Measurements from ENCODE around the gene COMT.

The COMT gene

DNA sequence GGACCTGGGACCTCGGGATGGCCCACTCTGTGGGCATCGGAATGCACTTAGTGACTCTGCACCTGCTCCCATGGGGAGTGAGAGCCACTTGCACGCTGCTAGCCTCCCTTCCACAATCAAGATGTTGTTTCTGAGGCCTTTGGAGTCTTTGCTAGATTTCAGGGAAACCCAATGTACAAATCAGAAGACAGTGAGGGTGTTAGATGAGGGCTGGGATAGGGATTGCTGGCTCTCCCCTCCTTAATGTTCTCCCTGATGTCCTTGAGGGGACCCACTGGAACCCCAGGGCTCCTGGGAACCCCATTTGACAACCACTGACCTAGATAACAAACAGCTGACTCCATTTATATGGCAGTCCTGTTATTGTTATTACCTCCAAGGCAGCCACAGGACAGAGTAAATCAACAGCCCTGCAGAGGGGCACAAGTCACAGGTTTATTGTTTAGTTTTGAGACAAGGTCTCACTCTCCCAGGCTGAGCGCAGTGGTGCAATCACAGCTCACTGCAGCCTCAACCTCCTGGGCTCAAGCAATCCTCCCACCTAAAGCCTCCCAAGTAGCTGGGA is 31.3 kb upstream of the COMT start:
- H3K36me3 ChIP-seq (ENCODE audit: insufficient read depth, low read length): peaks cover 17% of the 10 kb centered on the region
- H3K27ac ChIP-seq (ENCODE audit: low read depth, low read length): no peak overlapping the region
- no peaks in the 10 kb centered on the region; the same call in 1 of the 2 replicates for H3K9me3 ChIP-seq (ENCODE audit: insufficient read depth, low read depth, low read length)
- no peaks in the 10 kb centered on the region for H3K4me1 ChIP-seq (ENCODE audit: insufficient read depth, low read length)
- no peak overlapping the region for H3K9ac ChIP-seq (ENCODE audit: low read depth, low read length)
- no peak overlapping the region for H3K4me3 ChIP-seq (ENCODE audit: low read length)
- H3K27me3 ChIP-seq (ENCODE audit: insufficient read depth, low read length): no peaks in the 10 kb centered on the region
- 47% methylated on average over 4 of the region's 4 CpGs for WGBS

DNA sequence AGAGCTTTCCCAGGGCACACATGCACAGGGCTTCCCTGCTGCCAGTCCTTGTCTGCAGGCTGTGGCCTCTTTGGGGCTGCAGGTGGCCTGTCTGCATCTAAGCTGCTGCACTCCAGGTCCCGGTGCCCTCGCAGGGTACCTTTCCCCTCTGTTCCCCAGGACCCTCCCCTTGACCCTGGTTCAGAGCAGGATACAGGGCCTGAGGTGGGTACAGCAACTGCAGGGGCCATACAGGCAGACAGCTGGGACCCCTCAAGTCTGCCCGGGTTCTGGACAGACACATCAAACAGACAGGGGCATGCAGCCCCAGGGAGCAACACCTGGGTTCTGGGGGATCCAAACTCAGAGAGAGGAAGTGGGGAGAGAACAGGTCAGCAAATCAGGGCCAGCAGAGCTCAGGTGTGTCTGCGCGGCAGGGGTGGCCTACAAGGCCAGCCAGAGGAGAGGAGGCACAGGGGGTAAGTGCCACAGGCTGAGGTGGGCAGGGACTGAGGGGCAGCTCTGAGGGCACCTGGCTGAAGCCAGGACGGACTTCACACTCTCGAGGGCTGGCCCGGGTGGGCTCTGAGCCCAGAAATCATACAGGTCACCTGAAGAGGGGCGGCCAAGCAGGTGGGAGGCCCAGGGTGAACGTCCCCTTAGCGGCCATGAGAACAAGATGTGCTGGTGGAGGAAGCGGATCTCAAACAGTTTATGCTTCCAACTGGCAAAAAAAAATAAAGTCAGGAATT is 29.9 kb upstream of the COMT start:
- Histone ChIP-seq H3K4me1 (ENCODE audit: insufficient read depth, low read length) (no peaks in the 10 kb centered on the region), H3K27me3 (ENCODE audit: insufficient read depth, low read length) (no peaks in the 10 kb centered on the region), H3K9me3 (ENCODE audit: insufficient read depth, low read depth, low read length) (no peaks in the 10 kb centered on the region; the same call in 1 of the 2 replicates), H3K36me3 (ENCODE audit: insufficient read depth, low read length) (peaks cover 18% of the 10 kb centered on the region), H3K4me3 (ENCODE audit: low read length) (no peak overlapping the region), H3K27ac (ENCODE audit: low read depth, low read length) (no peak overlapping the region), H3K9ac (ENCODE audit: low read depth, low read length) (no peak overlapping the region)
- 93% methylated on average over 12 of the region's 12 CpGs for WGBS

DNA sequence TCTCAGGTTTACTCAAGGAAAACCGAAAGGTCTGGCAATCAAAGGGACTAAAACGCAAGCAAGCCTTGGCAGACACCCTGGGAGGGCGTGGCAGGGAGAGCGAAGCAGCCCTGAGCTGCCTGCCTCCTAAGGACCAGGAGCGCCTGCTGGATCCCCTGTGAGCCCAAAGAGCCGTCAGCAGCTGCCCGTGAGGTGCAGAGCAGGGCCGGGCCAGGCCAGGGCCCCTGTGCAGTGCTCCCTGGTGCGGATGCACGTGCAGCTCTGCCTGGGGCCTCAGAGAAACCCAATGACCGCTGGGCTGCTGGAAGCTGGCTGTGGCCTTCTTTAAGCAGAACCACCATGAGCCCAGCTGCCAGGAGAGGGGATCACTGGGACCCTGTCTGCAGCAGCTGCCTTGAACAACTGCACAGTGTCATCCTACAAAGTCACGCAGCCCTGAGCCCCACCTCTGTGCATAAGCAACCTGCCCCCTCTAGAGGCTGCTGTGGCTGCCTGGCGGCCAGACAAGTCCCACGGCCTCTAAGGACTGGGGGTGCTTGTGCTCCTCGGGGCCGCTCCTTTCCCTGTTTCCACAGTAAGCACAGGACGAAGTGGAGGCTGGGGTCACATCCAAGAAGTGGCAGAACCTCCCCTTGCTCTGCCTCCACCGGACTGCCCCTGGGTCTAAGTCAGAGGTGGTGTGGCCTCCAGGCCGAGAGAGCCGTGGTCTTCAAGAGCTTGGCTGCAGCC is 29.1 kb upstream of the COMT start:
- Histone ChIP-seq H3K9ac (ENCODE audit: low read depth, low read length) (no peak overlapping the region), H3K27me3 (ENCODE audit: insufficient read depth, low read length) (no peaks in the 10 kb centered on the region), H3K4me3 (ENCODE audit: low read length) (no peak overlapping the region), H3K9me3 (ENCODE audit: insufficient read depth, low read depth, low read length) (no peaks in the 10 kb centered on the region; the same call in 1 of the 2 replicates), H3K27ac (ENCODE audit: low read depth, low read length) (no peak overlapping the region), H3K36me3 (ENCODE audit: insufficient read depth, low read length) (peaks cover 18% of the 10 kb centered on the region), H3K4me1 (ENCODE audit: insufficient read depth, low read length) (no peaks in the 10 kb centered on the region)
- WGBS: 87% methylated on average over 20 of the region's 20 CpGs

DNA sequence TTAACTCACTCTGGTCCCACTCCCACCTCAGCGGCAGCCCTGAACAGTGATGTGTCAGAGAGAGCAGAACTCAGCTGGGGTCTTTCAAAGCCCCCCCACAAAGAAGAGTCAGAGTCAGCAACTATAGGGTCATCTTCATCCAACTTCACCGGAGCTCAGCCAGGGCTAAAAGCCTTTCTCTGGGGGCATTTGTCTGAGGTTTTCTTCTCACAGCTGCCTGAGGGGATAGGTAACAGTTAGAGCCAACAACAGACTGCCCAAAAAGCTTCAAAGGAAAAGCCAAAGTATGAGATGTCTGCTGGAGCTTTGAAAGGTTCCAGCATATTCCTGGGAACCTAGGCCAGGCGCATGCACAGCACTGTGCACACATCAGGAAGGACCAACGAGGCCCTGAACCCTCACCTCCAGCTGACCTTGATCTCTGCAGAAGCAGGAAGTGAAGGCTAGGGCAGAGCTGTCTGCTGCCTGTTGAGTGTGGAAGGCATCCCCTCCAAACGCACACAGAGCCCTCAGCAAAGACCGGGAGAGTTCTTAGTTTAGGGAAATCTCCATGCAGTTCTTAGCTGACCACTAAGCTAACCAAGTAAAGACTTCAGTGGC is 28.1 kb upstream of the COMT start:
- H3K9ac ChIP-seq (ENCODE audit: low read depth, low read length): no peak overlapping the region
- H3K27me3 ChIP-seq (ENCODE audit: insufficient read depth, low read length): no peaks in the 10 kb centered on the region
- no peak overlapping the region for H3K4me3 ChIP-seq (ENCODE audit: low read length)
- H3K27ac ChIP-seq (ENCODE audit: low read depth, low read length): no peak overlapping the region
- H3K4me1 ChIP-seq (ENCODE audit: insufficient read depth, low read length): no peaks in the 10 kb centered on the region
- WGBS: 75% methylated on average over 6 of the region's 6 CpGs
- no peaks in the 10 kb centered on the region; the same call in 1 of the 2 replicates for H3K9me3 ChIP-seq (ENCODE audit: insufficient read depth, low read depth, low read length)
- H3K36me3 ChIP-seq (ENCODE audit: insufficient read depth, low read length): peaks cover 18% of the 10 kb centered on the region

DNA sequence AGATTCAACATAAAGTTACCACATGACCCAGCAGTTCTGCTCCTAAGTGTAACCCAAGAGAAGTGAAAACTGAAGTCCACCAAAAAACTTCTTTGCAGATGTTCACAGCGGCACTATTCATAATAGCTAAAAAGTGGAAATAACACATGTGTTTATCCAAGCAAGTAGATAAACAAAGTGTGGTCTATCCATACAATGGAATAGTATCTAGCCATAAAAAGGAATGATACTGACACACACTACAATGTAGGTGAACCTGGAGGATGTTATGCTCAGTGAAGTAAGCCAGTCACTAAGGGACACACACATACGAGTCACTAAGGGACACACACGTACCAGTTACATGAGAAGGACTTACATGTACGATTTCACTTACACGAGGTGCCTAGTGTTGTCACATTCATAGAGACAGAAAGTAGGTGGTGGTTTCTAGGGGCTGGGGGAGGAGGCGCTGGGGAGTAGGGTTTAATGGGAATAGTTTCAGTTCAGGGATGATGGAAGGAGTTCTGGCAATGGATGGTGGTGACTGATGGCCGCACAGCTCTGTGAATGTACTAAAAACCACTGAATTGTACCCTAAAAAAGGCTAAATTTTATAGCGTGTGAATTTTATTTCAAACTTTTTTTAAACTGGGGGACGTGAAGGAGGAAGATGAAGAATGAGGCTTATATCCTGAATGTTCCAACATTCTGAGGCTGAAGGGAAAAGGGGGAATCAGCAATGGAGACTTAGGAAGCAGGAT is 27.2 kb upstream of the COMT start:
- Histone ChIP-seq H3K9ac (ENCODE audit: low read depth, low read length) (no peak overlapping the region), H3K4me3 (ENCODE audit: low read length) (no peak overlapping the region), H3K9me3 (ENCODE audit: insufficient read depth, low read depth, low read length) (no peaks in the 10 kb centered on the region; the same call in 1 of the 2 replicates), H3K4me1 (ENCODE audit: insufficient read depth, low read length) (no peaks in the 10 kb centered on the region), H3K27ac (ENCODE audit: low read depth, low read length) (no peak overlapping the region), H3K27me3 (ENCODE audit: insufficient read depth, low read length) (no peaks in the 10 kb centered on the region), H3K36me3 (ENCODE audit: insufficient read depth, low read length) (peaks cover 18% of the 10 kb centered on the region)
- 93% methylated on average over 9 of the region's 9 CpGs for WGBS

DNA sequence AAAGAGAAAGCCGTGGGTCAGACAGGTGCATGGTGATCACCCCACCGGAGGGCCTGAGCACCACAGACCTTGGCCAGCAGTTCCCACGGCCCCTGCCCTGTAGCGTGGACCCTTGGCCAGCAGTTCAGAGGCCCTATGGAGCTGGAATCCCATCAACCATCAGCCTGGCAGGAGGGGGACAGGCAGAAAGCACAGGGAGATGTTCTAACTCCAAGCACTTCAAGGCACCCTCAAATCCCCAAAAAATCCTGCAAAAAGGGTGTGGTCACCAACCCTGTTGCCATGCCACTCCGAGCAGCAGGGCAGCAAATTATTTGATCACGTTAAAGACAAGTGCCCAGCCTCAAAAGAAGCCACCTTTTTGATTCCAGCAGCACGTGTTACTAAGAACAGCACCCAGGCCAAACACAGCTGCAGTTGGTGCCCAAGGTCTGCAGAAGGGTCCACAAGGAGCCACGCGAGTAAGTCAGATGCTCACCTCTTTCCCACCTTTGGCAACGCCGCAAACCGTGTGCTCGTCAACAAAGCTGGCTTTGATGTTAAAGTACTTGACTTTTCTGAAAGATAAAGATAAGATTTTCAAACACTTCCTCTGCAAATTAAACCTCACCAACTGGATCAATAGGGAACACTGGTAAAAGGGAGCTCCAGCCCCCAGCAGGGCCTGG is 26.2 kb upstream of the COMT start:
- Histone ChIP-seq H3K9ac (ENCODE audit: low read depth, low read length) (no peak overlapping the region), H3K9me3 (ENCODE audit: insufficient read depth, low read depth, low read length) (no peaks in the 10 kb centered on the region; the same call in 1 of the 2 replicates), H3K4me1 (ENCODE audit: insufficient read depth, low read length) (no peaks in the 10 kb centered on the region), H3K27me3 (ENCODE audit: insufficient read depth, low read length) (no peaks in the 10 kb centered on the region), H3K36me3 (ENCODE audit: insufficient read depth, low read length) (peaks cover 18% of the 10 kb centered on the region), H3K27ac (ENCODE audit: low read depth, low read length) (no peak overlapping the region), H3K4me3 (ENCODE audit: low read length) (no peak overlapping the region)
- 92% methylated on average over 13 of the region's 13 CpGs for WGBS

DNA sequence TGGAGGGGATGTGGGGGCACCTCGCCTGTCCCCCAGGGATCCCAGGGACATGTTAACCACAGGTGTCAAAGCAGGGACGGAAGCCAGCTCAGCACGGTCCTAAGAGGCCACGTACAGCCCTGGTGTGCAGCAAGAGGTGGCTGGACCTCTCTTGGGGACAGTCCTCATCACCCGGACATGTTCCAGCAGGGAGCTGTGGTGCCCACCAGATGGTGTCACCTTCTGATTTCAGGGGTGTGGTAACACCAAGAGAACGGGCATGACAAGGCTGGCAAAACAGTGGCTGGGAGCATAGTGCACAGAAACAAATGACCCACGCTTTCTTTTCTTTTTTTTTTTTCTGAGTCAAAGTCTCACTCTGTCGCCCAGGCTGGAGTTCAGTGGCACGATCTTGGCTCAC is 25.6 kb upstream of the COMT start:
- Histone ChIP-seq H3K27ac (ENCODE audit: low read depth, low read length) (no peak overlapping the region), H3K27me3 (ENCODE audit: insufficient read depth, low read length) (no peaks in the 10 kb centered on the region), H3K36me3 (ENCODE audit: insufficient read depth, low read length) (peaks cover 18% of the 10 kb centered on the region), H3K9me3 (ENCODE audit: insufficient read depth, low read depth, low read length) (no peaks in the 10 kb centered on the region; the same call in 1 of the 2 replicates), H3K9ac (ENCODE audit: low read depth, low read length) (no peak overlapping the region), H3K4me3 (ENCODE audit: low read length) (no peak overlapping the region), H3K4me1 (ENCODE audit: insufficient read depth, low read length) (no peaks in the 10 kb centered on the region)
- WGBS: 93% methylated on average over 9 of the region's 9 CpGs

DNA sequence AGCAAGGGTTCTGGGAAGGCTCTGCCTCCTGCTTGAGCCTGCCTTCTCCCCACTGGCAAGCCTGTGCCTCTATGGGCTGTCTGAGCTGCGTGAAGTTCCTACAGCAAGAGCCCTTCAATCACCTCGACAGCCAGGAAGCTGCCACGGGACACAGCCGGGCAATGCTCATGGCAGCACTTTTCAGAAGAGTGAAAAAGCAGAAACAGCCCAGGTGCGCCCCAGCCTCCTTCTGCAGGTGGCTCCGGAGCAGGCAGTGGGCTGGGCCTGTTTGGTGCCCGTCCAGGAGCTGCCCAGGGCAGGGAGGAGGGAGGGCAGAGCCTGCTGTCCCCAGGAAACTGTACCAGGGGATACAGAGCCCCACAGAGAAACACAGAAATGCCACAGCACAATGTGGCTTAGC is 24.6 kb upstream of the COMT start:
- H3K27ac ChIP-seq (ENCODE audit: low read depth, low read length): no peak overlapping the region
- no peak overlapping the region for H3K4me3 ChIP-seq (ENCODE audit: low read length)
- WGBS: 95% methylated on average over 7 of the region's 7 CpGs
- peaks cover 18% of the 10 kb centered on the region for H3K36me3 ChIP-seq (ENCODE audit: insufficient read depth, low read length)
- H3K9me3 ChIP-seq (ENCODE audit: insufficient read depth, low read depth, low read length): no peaks in the 10 kb centered on the region; the same call in 1 of the 2 replicates
- no peaks in the 10 kb centered on the region for H3K4me1 ChIP-seq (ENCODE audit: insufficient read depth, low read length)
- no peaks in the 10 kb centered on the region for H3K27me3 ChIP-seq (ENCODE audit: insufficient read depth, low read length)
- H3K9ac ChIP-seq (ENCODE audit: low read depth, low read length): no peak overlapping the region

DNA sequence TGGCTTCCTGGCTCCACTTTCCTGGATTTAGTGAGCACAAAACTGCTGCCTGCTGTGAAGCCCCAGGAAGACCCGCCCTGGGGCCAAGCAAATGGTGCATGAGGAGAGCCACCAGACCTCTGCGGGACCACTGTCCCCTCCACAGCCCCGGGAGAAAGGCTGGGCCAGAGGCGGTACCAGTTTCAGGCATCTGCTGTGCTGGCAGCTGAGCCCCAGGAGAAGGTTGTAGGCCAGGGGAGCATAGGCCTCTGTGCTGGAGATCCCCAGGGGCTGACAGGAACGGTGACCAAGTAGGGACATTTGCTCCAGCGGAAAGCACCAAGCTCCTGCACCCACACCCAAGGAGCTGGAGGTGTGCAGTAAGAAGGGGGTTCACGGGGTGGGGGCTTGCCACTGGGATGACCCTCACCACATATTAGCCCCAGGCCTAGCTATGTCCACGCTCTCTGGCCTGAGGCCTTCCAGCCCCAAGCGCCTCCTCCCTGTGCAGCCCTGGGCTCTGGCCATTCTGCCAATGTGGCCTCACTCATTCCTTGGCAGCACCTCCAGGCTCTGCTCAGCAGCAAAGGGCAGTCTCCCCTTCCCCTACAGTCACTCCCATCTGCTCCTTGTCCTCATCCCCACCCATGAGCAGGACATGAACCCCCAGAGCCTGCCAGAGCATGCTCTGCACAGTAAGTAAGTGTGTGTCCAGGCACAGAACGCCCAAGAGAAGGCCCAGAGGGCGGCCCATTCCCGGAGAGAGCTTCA is 24.0 kb upstream of the COMT start:
- Histone ChIP-seq H3K27ac (ENCODE audit: low read depth, low read length) (no peak overlapping the region), H3K4me3 (ENCODE audit: low read length) (no peak overlapping the region), H3K27me3 (ENCODE audit: insufficient read depth, low read length) (no peaks in the 10 kb centered on the region), H3K36me3 (ENCODE audit: insufficient read depth, low read length) (peaks cover 18% of the 10 kb centered on the region), H3K4me1 (ENCODE audit: insufficient read depth, low read length) (no peaks in the 10 kb centered on the region), H3K9me3 (ENCODE audit: insufficient read depth, low read depth, low read length) (no peaks in the 10 kb centered on the region; the same call in 1 of the 2 replicates), H3K9ac (ENCODE audit: low read depth, low read length) (no peak overlapping the region)
- 91% methylated on average over 12 of the region's 12 CpGs for WGBS
